HUES6 (cell line): ENCODE data around the gene C1orf87.

Source experiments
- H3K27ac ChIP-seq: 2 replicates; pipeline ENCODE4 v1.7.0; 2013; ENCODE audit warnings: low read depth, mild to moderate bottlenecking, low read length, inconsistent platforms
- H3K27me3 ChIP-seq: 2 replicates; pipeline ENCODE4 v1.6.1; 2013; ENCODE audit warnings: low read length; ENCODE audit not compliant: control insufficient read depth, insufficient read depth
- H3K36me3 ChIP-seq: 2 replicates; pipeline ENCODE4 v1.6.1; 2013; ENCODE audit warnings: low read length; ENCODE audit not compliant: control insufficient read depth, insufficient read depth
- H3K4me1 ChIP-seq: 2 replicates; pipeline ENCODE4 v1.6.1; 2013; ENCODE audit warnings: low read length; ENCODE audit not compliant: control insufficient read depth, insufficient read depth
- H3K4me3 ChIP-seq: 2 replicates; pipeline ENCODE4 v1.5.1; 2013; ENCODE audit warnings: low read depth, low read length
- H3K9ac ChIP-seq: one replicate; pipeline ENCODE4 v1.6.1; 2013; ENCODE audit warnings: mild to moderate bottlenecking, low read length
- H3K9me3 ChIP-seq: 2 replicates; pipeline ENCODE4 v1.6.1; 2013; ENCODE audit warnings: low read depth, low read length; ENCODE audit not compliant: control insufficient read depth, insufficient read depth

Gene C1orf87

GRCh38 chr1:59945790-59946189, 127.8 kb downstream of the C1orf87 start:
- Histone ChIP-seq H3K9me3 (no peaks in the 10 kb centered on the region), H3K27me3 (0 out of 2 replicates have a peak, but pooled peaks cover 2% of the 10 kb centered on the region), H3K4me1 (no peaks in the 10 kb centered on the region), H3K36me3 (no peaks in the 10 kb centered on the region), H3K27ac (no peak overlapping the region), H3K9ac (no peak overlapping the region), H3K4me3 (no peak overlapping the region)
